Measurements from ENCODE around the gene C11orf97.
"Not testable (repeated sequence)": the region's sequence is repeated elsewhere in the genome, so short reads cannot be mapped to it uniquely, and the experiment has no call there.

Gene C11orf97

DNA sequence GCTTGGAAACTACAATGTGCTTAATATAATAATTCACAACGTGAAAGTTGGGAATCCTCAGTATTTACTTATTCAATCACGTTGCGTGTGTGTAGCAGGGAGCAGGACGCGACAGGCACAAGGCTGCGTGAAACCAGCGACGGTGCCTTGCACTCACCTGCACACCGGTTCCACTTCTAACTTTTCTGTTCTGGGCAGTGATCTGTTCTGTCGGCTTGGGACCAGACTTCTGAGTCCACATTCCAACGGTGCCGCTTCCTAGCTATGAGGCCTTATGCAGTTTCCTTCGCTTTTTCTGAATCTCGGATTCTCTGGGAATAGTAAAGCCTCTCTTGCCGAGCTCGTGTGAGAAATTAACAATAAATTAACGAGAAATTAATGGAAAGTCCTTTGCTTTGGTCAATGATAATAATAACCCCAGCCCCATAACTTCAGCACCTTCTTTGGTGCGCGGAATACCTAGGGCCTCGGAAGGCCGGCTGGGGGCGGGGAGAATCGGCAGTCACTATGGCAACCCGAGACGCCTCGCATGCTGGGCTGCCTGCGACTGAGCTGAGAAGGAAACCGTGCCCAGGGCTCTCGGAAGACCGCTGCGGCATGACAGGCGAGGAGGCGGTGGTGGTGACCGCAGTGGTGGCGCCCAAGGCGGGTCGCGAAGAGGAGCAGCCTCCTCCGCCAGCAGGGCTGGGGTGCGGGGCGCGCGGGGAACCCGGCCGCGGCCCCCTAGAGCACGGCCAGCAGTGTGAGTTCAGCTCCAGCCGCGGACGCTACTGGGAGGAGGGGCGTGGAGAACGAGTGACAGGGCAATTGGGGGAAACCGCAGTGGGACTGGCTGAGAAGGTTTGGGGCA is at the start of gene C11orf97:
Gene C11orf97, plus strand, starts transcription at position 530 of the 850 bp plus-strand sequence. Its CDS starts 68 bp downstream, at position 598.
- DNase-seq (ENCODE audit: low read depth), result peak; percentile 48

DNA sequence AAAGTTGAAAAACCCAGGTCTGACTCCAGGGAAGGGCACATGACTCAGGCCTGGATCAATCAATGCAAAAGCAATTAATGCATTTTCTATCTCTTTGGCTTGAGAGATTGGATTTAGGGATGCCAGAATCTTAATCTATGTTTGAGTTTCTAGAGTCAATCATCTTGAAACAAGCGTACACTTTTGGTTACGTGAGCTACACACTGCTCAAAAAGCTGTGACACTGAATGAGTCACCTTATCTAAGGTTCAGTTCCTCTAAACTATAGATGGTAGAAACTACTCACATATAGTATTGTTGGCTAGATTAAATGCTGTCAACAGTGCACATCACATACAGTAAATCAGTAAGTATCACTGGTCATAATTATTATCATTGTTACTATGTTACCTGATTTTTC is 42.8 kb upstream of the C11orf97 start:
- no peak for DNase-seq (ENCODE audit: low read depth)

DNA sequence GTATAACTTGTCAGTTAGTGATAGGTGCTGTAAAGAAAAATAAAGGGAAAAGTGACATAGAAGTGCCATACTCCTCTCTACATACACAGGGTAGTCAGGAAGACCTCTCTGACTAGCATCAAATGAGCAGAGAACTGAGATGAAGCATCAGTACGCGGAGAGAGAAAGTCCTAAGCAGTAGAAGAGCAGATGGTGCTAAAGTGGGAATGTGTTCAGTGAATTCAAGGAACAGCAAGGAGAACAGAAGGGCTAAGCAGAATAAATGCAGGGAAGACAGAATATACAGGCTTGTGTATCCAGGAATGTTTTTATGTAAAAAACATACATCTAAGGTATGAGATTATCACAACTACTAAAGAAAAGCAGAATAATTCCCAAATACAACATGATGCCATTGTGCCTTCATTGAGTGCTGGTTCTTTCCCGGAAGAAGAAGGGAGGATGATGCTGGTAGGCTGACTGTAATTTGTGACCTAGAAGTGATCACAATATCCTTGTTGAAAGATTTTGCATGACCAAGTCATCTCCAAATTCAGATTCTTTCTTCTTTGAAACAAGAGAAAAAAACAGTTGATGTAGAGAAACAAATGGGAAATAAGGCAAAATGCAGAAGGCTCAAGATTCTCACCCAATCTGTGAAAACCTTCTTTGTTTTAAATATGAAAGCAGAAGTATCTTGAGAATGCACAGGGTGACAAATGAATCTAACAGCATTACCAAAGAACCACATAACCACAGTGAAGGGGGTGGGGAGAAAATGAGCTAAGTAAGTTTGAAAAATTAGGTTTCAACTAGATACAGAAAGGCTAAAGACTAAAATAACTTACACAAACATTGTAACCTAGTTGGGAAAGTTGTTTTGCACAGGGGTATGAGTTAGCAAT is 39.1 kb upstream of the C11orf97 start:
- no peak for DNase-seq (ENCODE audit: low read depth)

GRCh38 chr11:94477624-94478023 is 34.6 kb upstream of the C11orf97 start:
- no peak for DNase-seq (ENCODE audit: low read depth)

GRCh38 chr11:94481342-94481741 is 30.9 kb upstream of the C11orf97 start:
- no peak for DNase-seq (ENCODE audit: low read depth)

- no peak for DNase-seq (ENCODE audit: low read depth)
Measured at GRCh38 chr11:94486068-94486467, 26.2 kb upstream of the C11orf97 start.

- DNase-seq (ENCODE audit: low read depth), result peak; percentile 93
Measured at GRCh38 chr11:94493281-94494125, 18.8 kb upstream of the C11orf97 start, which contains the start of the genes ANKRD49 and MRE11. TSS of gene ANKRD49 (plus strand) at chr11:94493984. CDS start at chr11:94496694, 2,710 bp downstream. TSS of gene MRE11 (minus strand) at chr11:94493844. CDS start at chr11:94492801, 1,043 bp downstream.

DNA sequence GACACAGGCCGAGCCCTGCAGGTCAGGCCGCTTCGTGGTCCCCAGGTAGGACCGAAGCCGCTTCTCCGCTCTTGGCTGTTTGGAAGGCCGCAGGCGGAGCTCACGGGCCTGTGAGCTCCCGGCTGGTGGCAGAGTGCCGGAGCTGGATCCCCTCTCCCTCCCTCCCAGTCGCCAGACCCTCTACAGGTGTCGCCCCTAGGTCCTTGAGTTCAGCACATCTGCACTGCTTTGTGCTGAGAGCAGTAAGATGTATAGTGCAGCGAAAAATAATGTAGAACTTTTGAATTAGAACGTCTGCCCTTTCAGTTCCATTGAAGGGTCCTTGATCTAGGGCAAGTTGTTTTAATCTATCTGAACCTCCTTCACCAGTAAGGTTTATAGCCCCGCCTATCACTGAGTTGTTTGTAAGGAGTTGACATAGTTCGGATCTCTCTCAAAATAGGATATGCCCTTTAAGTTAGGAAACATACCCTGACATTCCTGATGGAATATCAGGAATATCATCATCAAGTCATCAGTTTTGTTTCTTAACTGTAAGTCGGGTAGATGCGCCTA is 18.1 kb upstream of the C11orf97 start:
- no peak for DNase-seq (ENCODE audit: low read depth)

GRCh38 chr11:94500181-94500580 is 12.1 kb upstream of the C11orf97 start:
- no peak for DNase-seq (ENCODE audit: low read depth)

- no peak for DNase-seq (ENCODE audit: low read depth)
Measured at GRCh38 chr11:94501522-94501921, 10.7 kb upstream of the C11orf97 start.

GRCh38 chr11:94504689-94505293 is 7.5 kb upstream of the C11orf97 start:
- no peak for DNase-seq (ENCODE audit: low read depth)

- DNase-seq (ENCODE audit: low read depth), result not testable (repeated sequence)
Measured at GRCh38 chr11:94506513-94506912, 5.7 kb upstream of the C11orf97 start.

GRCh38 chr11:94507485-94507884 is 4.8 kb upstream of the C11orf97 start:
- no peak for DNase-seq (ENCODE audit: low read depth)

- DNase-seq (ENCODE audit: low read depth), result no peak
Measured at GRCh38 chr11:94513091-94513490, 830 bp downstream of the C11orf97 start.

- no peak for DNase-seq (ENCODE audit: low read depth)
Measured at GRCh38 chr11:94515398-94515797, 3.1 kb downstream of the C11orf97 start.

GRCh38 chr11:94516725-94517124 is 4.5 kb downstream of the C11orf97 start:
- DNase-seq (ENCODE audit: low read depth), result no peak

DNA sequence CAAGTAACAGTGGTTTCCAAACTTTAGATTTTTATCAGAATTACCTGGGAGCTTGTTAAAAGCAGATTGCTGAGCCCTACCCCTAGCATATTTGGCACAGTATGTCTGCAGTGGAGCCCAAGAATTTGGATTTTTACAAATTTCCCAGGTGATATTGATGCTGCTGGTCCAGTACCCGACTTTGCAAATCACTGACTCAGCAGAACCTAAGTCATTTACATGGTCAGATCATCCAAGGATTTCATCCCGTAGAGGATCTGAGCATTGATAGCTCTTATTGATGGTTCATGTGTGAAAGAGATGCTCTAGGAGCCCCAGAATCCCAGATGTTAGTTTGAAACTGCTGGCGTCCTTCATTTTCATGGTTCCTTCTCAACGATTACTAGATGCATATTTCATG is 6.0 kb downstream of the C11orf97 start:
- no peak for DNase-seq (ENCODE audit: low read depth)

GRCh38 chr11:94519478-94520084 is 7.3 kb downstream of the C11orf97 start:
- no peak for DNase-seq (ENCODE audit: low read depth)

- DNase-seq (ENCODE audit: low read depth), result no peak
Measured at GRCh38 chr11:94521684-94522083, 9.4 kb downstream of the C11orf97 start.

GRCh38 chr11:94524341-94524740 is 12.1 kb downstream of the C11orf97 start:
- no peak for DNase-seq (ENCODE audit: low read depth)
